Epithelial cell of proximal tubule (primary cell): Measurements from ENCODE around the gene AJUBA. TPM values are rescaled to one million over a fixed set of nuclear protein-coding genes. Genes with fewer than 3 reads are reported as not detected.
A peak's percentile ranks its signal among the peaks of the same experiment; 100 is the strongest.
"Not testable (repeated sequence)": the region's sequence is repeated elsewhere in the genome, so short reads cannot be mapped to it uniquely, and the experiment has no call there.

ENCODE experiments used
- DNase-seq: peaks from one replicate; pipeline ENCODE4 v3.0.0-alpha.2; 2011; ENCODE audit warnings: low read depth
- H3K4me3 ChIP-seq: 2 replicates; pipeline ENCODE4 v1.5.1; 2011; ENCODE audit warnings: low read depth, mild to moderate bottlenecking, low read length
- total RNA-seq: library from RNA; depleted of rRNA; stranded (reverse); fragments of >200 nt; gene quantifications from 2 replicates; pipeline ENCODE4 v1.2.3, GENCODE V29; 2015
- TF ChIP-seq, protein P1 (sequence below): conservative IDR thresholded peaks from 2 replicates; pipeline ENCODE4 v1.5.1; 2012; ENCODE audit warnings: low read depth, mild to moderate bottlenecking, low read length

Gene AJUBA
- total RNA-seq, 1 donor from 2014 or later, result 63.2 TPM

DNA sequence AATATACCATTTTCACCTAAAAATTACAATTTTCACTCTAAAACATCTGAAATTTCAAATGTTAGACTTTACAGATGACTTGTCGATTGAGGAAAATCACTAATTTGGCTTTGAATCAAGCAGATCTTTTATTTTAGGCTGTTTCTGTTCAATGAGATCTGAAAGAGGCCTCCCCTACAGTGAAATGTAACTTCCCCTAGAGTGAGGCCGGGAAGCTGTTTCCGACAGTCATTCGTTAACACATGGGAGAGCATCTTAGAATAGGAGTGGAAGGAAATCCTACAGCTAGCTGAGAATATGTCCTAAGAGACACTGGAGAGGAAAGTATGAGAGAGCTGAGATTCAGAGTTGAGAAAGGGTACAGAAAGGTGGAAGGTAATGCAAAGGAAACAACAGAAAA, 33.3 kb upstream of the AJUBA start:
- no peak overlapping the region for H3K4me3 ChIP-seq
- TF ChIP-seq, protein P1, sequence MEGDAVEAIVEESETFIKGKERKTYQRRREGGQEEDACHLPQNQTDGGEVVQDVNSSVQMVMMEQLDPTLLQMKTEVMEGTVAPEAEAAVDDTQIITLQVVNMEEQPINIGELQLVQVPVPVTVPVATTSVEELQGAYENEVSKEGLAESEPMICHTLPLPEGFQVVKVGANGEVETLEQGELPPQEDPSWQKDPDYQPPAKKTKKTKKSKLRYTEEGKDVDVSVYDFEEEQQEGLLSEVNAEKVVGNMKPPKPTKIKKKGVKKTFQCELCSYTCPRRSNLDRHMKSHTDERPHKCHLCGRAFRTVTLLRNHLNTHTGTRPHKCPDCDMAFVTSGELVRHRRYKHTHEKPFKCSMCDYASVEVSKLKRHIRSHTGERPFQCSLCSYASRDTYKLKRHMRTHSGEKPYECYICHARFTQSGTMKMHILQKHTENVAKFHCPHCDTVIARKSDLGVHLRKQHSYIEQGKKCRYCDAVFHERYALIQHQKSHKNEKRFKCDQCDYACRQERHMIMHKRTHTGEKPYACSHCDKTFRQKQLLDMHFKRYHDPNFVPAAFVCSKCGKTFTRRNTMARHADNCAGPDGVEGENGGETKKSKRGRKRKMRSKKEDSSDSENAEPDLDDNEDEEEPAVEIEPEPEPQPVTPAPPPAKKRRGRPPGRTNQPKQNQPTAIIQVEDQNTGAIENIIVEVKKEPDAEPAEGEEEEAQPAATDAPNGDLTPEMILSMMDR, result no peak
- DNase-seq, result no peak

DNA sequence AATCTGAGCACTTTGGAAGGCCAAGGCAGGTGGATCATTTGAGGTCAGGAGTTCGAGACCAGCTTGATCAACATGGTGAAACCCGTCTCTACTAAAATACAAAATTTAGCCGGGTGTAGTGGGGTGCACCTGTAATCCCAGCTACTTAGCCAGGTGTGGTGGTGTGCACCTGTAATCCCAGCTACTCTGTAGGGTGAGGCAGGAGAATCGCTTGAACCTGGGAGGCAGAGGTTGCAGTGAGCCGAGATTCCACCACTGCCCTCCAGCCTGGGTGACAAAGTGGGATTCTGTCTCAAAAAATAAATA, 31.4 kb upstream of the AJUBA start:
- DNase-seq, H3K4me3 ChIP-seq: not testable (repeated sequence)

DNA sequence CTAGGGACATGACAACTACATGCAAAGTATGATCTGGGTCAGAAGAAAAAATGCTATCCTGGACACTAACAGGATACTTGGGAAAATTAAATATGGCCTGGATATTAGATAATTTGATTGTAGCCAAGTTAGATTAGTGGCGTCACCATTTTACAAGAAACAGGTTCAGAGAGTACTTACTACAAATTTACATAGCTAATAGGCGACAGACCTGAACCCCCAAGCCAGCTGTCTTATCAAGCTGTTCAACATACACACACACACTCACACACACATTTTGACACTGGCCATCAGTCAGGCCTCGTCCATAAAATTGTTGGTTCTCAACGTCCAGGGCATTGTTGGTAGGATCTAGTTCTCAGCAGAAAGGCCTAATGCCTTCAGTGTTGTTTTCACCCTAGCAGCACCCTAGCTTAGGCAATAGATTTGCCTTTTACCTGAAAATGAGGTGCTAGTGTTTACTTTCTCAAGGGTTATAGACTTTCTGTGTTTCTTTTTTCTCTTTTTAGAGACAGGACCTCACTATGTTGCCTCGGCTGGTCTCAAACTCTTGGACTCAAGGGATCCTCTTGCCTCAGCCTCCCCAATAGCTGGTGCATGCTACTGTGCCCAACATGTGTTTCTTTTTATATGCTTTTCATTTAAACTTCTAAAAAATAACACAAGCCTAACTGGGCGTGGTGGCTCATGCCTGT, 30.9 kb upstream of the AJUBA start:
- TF ChIP-seq, protein P1, result no peak
- no peak overlapping the region for H3K4me3 ChIP-seq
- DNase-seq, result no peak

DNA sequence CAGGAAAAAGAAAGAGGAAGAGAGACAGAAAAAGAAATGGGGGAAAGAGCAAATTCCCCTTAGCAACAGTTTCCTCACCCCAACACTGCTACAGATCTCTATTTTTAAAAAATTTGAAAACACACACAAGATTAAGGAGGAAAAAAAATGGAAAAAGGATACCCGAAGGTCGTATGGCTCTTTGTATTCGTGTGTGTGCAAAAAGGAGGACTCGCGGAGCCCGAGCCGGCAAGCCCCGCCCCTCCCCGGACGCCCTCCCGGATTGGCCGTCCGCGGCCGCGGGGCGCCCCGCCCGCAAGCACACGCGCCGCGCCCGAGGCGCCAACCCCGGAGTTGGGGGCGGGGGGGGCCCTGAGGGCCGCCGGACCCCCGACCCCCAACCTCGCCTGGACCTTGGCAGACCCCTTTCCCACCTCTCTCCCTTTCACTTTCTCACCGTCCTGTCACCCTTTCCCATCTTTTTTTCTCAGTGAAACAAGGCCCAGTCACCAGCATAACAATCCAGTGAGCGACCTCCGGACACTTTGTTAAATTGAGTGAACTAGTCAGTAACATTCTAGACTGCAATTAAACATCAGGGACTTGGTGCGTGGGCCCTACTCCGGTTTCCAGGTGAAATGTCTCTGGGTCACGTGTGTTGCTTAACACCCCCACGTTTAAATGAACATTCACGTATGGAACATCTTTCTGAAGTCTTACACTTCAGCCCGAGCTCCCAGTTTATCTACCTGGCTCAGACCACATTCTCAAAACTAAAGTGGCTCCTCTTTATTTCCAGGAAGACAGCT, 27.8 kb upstream of the AJUBA start, which contains the start of gene C14orf93:
C14orf93 (minus strand) TSS at position 205 of the 788 bp plus-strand sequence. CDS start 11,120 bp downstream, outside the sequence.
- H3K4me3 ChIP-seq, result peak within 1 kb of the TSS; percentile 59
- TF ChIP-seq, protein P1, result no peak
- DNase-seq, result no peak

DNA sequence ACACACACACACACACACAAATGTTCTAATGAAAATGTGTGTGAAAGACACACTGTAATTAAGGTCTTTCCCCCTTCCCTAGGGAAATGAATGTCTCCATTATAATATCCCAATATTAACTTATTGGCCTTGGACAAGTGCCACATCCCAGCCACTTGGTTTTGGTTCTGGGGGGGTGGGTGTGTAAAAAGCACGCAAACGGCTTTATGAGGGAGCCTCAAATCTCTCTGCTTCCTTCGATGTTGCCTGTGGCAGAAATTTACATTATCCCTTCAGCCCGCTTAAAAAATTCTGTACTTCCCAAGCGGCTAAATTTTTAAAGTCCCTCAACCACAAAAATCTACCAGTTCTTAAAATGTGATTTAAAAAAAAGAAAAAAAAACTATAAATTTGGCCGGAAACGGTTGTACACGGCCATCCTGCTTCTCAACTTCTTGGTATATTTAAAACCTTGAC, 27.2 kb upstream of the AJUBA start:
- H3K4me3 ChIP-seq, result peak overlapping the region; percentile 59
- TF ChIP-seq, protein P1, result no peak
- no peak for DNase-seq

DNA sequence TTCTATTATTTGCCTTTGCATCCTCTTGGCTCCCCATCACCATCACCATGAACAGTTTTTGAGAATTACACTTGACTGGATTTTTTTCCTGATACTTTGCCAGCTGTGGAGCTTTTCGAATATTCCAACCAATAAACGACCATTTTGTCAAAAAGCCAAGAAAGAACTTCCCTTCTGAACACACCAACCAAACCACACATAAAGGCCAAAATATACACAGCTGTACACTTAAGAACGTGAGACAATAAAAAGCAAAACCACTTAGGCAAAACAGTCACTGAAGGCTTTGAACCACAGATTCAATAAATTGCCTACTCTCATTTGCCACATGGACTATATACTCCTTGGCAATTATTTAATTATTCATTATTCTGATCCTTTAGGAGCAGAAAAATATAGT, 26.5 kb upstream of the AJUBA start:
- no peak for DNase-seq
- no peak overlapping the region for H3K4me3 ChIP-seq
- TF ChIP-seq, protein P1, result no peak

DNA sequence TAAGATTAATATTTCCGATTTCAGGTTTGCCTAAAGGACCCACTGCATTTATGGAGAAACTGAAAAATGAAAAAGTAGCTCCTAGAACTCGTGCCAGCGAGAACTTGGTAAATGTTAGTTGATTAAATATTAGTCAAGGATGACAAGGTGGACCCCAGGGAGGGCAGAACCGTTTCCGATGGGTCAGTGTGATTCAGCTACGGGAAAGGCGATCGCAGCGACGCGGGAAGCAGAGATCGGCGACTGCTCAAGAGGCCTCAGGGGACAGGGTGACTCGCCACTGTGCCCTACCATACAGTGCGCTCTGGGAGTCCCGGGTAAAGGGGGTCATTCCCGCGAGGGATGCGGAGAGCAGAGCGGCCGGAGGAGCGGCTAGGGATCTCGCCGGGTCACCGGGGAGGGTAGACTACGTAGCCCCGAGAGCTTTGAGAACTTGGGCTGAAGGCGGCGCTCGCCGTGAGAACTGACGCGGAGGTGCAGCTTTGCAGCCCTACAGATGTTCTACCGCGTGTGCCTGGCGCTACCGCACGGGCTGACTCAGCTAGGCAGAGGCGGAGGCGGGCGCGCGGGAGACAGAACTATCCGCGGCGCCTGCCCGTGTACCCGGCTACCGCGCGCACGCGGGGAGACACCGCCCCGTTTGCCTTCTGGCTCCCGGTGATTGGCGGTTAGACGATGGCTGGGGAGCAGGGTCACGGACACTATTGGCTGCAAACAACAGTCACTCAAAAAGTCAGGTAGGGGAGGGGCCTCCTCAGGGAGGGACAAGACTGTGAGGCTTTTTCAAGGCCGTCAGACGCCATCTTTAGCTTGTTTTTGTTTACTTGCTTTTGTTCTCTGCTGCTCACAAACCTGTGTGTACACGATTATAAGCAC, 24.4 kb upstream of the AJUBA start:
- peak overlapping the region; percentile 84 for H3K4me3 ChIP-seq
- peak; percentile 75 for DNase-seq
- TF ChIP-seq, protein P1, result peak; percentile 18
